Mesodermal cell (in vitro differentiated cells): ENCODE results near the gene PGP. TPM values are rescaled to one million over a fixed set of nuclear protein-coding genes. Genes with fewer than 3 reads are reported as not detected.
"Not testable (repeated sequence)": the region's sequence is repeated elsewhere in the genome, so short reads cannot be mapped to it uniquely, and the experiment has no call there.

Source experiments
- H3K27ac ChIP-seq: 2 replicates; pipeline ENCODE4 v1.7.0; 2013; ENCODE audit warnings: mild to moderate bottlenecking, low read depth, low read length, moderate library complexity; ENCODE audit not compliant: severe bottlenecking
- H3K36me3 ChIP-seq: 2 replicates; pipeline ENCODE4 v1.7.1; 2013; ENCODE audit warnings: mild to moderate bottlenecking, low read length, moderate library complexity; ENCODE audit not compliant: control insufficient read depth, insufficient read depth
- H3K4me1 ChIP-seq: one replicate; pipeline ENCODE4 v1.7.1; 2013; ENCODE audit warnings: mild to moderate bottlenecking, low read length; ENCODE audit not compliant: insufficient read depth, control insufficient read depth, poor library complexity, severe bottlenecking
- H3K4me3 ChIP-seq: 2 replicates; pipeline ENCODE4 v1.7.0; 2013; ENCODE audit warnings: low read length, control low read depth, mild to moderate bottlenecking; ENCODE audit not compliant: insufficient read depth, poor library complexity, severe bottlenecking; ENCODE audit errors: extremely low read depth
- H3K9me3 ChIP-seq: 2 replicates; pipeline ENCODE4 v1.7.1; 2013; ENCODE audit warnings: mild to moderate bottlenecking, low read length, moderate library complexity; ENCODE audit not compliant: control insufficient read depth
- WGBS, 2 experiments: methylation state at CpG; one replicate each; pipeline ENCODE4 v1.1.5; 2013; ENCODE audit warnings: missing lambda C conversion rate in 2 of 2; ENCODE audit not compliant: insufficient coverage in 2 of 2; 5-methylcytosine and 5-hydroxymethylcytosine counted together
- polyA plus RNA-seq, 2 experiments: library from polyadenylated mRNA; stranded (reverse); fragments of 50-300 nt; gene quantifications; one replicate each; pipeline ENCODE4 v1.2.3, GENCODE V29; 2013

PGP gene, protein sequence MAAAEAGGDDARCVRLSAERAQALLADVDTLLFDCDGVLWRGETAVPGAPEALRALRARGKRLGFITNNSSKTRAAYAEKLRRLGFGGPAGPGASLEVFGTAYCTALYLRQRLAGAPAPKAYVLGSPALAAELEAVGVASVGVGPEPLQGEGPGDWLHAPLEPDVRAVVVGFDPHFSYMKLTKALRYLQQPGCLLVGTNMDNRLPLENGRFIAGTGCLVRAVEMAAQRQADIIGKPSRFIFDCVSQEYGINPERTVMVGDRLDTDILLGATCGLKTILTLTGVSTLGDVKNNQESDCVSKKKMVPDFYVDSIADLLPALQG
- polyA plus RNA-seq (2013, experiment 1 of 2): 27.5 TPM
- 27.1 TPM for polyA plus RNA-seq (2013, experiment 2 of 2)

DNA sequence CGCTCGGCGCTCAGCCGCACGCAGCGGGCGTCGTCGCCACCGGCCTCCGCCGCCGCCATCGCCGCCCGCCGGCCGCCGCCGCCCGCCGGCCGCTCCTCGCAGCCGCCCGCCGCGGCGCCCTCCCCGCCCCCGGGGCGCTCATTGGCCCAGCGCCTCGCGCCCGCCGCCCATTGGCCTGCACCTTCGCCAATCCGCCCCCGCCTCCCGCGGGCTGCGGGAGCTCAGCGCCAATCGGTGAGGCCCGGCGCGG, at the start of gene PGP:
PGP (minus strand) TSS at position 122 of the 250 bp plus-strand sequence; CDS start at position 59, 63 bp downstream.
- Histone ChIP-seq H3K4me3 (peak within 1 kb of the TSS; percentile 78), H3K27ac (peak within 1 kb of the TSS; percentile 98), H3K36me3 (peaks cover 26% of the 10 kb centered on the region), H3K4me1 (peaks cover 13% of the 10 kb centered on the region), H3K9me3 (no peaks in the 10 kb centered on the region)
- WGBS, 2 experiments: 0% methylated on average over 14 to 32 of the region's 48 CpGs

DNA sequence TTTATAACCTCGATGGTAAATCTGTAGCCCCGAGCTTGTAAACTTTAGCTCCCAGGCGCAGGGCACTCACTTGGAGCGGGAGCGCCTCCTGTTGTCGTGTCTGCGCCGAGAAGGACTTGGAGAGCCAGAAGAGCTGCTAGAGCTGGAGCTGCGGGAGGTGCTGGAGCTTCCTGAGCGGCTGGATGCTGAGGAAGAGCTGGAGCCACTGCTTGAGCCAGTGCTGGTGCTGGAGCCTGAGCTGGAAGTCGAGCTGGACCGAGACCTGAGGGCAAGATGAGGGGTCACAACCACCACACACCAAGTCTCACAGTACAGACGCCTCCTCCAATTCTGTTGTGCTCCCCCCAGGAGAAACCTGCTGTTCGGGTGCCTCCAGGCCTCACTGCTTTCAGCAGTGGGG, 48.4 kb upstream of the PGP start:
- 99 to 100% methylated on average over 9 to 11 of the region's 14 CpGs for WGBS, 2 experiments

DNA sequence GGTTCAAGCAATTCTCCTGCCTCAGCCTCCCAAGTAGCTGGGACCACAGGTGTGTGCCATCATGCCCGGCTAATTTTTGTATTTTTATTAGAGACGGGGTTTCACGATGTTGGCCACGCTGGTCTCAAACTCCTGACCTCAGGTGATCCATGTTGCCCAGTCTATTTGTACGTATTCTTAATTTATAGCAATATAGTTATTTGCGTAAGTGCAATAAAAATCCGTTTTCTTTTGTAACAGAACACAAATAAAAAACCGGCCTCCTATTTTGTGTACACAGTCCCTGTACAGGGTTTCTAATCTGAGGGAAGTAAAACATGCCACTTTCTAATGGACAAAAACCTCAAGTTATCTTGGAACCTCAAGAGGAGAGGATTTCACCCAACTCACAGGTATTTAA, 45.6 kb upstream of the PGP start:
- Histone ChIP-seq H3K36me3 (peaks cover 98% of the 10 kb centered on the region), H3K27ac (no peak overlapping the region), H3K4me3 (no peak overlapping the region), H3K9me3 (no peaks in the 10 kb centered on the region), H3K4me1 (no peaks in the 10 kb centered on the region)
- 100% methylated on average over 4 of the region's 8 CpGs; no CpG with 5 or more reads in 1 of the 2 experiments for WGBS, 2 experiments

More for the DNA sequence above, 48.4 kb upstream of the PGP start:
- H3K9me3 ChIP-seq, H3K4me3 ChIP-seq, H3K27ac ChIP-seq, H3K4me1 ChIP-seq: not testable (repeated sequence)
- H3K36me3 ChIP-seq: peaks cover 76% of the 10 kb centered on the region

DNA sequence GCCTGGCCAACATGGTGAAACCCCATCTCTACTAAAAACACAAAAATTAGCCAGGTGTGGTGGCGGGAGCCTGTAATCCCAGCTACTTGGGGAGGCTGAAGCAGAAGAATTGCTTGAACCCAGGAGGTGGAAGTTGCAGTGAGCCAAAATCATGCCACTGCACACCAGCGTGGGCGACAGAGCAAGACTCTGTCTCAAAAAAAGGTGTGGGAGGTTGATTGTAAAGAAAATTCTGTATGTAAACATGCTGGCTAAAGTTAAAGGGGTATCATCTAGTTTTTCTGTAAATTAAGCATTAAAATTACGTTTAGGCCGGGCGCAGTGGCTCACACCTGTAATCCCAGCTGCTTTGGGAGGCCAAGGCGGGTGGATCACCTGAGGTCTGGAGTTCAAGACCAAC, 43.9 kb upstream of the PGP start:
- WGBS, 2 experiments: 96 to 99% methylated on average over 6 to 7 of the region's 7 CpGs
- H3K4me3 ChIP-seq: not testable (repeated sequence)

DNA sequence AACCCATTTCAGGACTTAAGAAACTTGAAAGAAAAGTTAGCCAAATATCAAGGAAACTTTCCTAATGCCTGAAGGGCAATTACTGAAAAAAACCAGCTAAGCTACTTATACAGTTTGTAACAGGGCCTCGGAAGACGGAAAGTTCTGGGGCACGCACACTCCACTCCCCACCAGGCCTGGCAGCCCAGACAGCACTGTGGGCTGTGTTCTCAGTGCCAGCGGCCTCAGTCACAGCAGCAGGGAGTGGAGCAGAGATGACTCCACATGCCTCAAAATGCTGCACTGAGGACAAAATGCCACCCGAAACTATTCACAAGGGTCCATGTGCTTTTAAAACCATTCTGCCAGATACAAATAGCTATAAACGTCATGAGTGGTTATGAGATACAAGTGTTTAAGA, 43.1 kb upstream of the PGP start:
- 98 to 100% methylated on average over 4 to 5 of the region's 6 CpGs for WGBS, 2 experiments
- Histone ChIP-seq H3K4me3 (no peak overlapping the region), H3K27ac (no peak overlapping the region), H3K4me1 (peaks cover 6% of the 10 kb centered on the region), H3K36me3 (peaks cover 96% of the 10 kb centered on the region), H3K9me3 (no peaks in the 10 kb centered on the region)

More for the DNA sequence above, 43.9 kb upstream of the PGP start:
- not testable (repeated sequence) for H3K9me3 ChIP-seq, H3K27ac ChIP-seq, H3K4me1 ChIP-seq
- peaks cover 96% of the 10 kb centered on the region for H3K36me3 ChIP-seq

DNA sequence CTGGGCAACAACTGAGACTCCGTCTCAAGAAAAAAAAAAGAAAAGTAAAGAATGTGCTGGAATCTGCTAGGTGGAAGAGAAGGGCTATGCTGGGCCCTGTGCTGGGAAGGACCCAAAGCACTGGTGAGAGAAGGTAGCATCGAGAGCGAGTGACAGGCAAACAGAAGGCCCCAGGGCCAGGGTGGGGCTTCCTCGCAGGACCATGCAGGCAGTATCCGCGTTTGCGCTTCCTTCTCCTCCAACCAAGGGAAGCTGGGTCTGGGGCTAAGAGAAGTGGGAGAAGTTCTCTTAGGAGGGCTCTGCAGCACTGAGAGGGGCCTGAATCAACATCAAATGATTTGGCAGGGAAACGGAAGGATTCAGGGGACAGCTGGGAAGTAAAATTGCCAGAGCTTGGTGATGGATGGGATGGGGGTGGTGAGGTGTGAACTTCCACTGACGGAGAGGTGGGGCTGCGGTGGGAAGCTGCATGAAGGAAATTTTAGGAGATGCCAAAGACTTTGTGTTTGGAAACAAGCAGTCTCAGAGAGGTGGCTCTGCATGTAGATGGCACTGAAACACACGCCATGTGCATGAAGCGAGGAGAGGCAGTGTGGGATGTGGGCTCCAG, 42.0 kb upstream of the PGP start:
- Histone ChIP-seq H3K36me3 (peaks cover 91% of the 10 kb centered on the region), H3K9me3 (no peaks in the 10 kb centered on the region), H3K27ac (no peak overlapping the region), H3K4me1 (peaks cover 13% of the 10 kb centered on the region), H3K4me3 (no peak overlapping the region)
- WGBS, 2 experiments: 94 to 96% methylated on average over 11 to 12 of the region's 12 CpGs

DNA sequence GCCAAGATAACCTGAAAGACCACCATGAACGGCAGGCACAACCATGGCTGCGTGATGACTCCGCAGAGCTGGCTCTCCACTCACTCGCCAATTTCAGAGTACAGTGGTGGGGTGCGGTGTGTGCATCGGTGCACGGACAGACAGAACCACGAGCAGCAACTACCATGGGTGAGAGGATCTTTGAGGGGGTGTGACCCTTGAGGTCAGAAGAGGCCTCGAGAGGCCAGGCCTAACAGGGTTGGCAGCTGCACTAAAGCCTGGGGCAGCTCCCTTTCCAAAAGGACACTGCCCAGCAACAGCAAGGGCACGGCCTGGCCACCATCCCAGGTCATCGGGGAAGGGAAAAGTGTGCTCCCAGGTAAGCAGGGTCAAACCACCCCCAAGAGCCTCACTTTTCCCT, 38.7 kb upstream of the PGP start:
- WGBS, 2 experiments: 98% methylated on average over 7 to 8 of the region's 11 CpGs
- Histone ChIP-seq H3K36me3 (peaks cover 67% of the 10 kb centered on the region), H3K4me3 (no peak overlapping the region), H3K4me1 (peaks cover 13% of the 10 kb centered on the region), H3K27ac (no peak overlapping the region), H3K9me3 (no peaks in the 10 kb centered on the region)

DNA sequence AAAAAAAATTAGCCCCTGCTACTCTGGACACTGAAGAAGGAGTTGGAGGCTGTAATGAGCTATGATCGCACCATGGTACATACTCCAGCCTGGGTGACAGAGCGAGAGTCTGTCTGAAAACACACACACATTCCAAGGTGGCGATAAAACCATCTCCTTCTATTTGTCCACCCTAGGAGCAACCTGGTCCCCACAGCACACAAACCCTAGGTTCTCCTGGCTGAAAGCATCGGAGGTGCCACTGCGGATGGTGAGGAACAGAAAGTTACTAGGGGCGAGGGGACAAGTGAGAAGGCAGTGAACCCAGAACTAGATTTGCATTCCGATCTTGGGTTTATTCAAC, 38.1 kb upstream of the PGP start:
- H3K36me3 ChIP-seq: peaks cover 62% of the 10 kb centered on the region
- H3K4me3 ChIP-seq: no peak overlapping the region
- H3K4me1 ChIP-seq: peaks cover 13% of the 10 kb centered on the region
- H3K27ac ChIP-seq: no peak overlapping the region
- no peaks in the 10 kb centered on the region for H3K9me3 ChIP-seq
- WGBS, 2 experiments: 92 to 100% methylated on average over 2 of the region's 7 CpGs

DNA sequence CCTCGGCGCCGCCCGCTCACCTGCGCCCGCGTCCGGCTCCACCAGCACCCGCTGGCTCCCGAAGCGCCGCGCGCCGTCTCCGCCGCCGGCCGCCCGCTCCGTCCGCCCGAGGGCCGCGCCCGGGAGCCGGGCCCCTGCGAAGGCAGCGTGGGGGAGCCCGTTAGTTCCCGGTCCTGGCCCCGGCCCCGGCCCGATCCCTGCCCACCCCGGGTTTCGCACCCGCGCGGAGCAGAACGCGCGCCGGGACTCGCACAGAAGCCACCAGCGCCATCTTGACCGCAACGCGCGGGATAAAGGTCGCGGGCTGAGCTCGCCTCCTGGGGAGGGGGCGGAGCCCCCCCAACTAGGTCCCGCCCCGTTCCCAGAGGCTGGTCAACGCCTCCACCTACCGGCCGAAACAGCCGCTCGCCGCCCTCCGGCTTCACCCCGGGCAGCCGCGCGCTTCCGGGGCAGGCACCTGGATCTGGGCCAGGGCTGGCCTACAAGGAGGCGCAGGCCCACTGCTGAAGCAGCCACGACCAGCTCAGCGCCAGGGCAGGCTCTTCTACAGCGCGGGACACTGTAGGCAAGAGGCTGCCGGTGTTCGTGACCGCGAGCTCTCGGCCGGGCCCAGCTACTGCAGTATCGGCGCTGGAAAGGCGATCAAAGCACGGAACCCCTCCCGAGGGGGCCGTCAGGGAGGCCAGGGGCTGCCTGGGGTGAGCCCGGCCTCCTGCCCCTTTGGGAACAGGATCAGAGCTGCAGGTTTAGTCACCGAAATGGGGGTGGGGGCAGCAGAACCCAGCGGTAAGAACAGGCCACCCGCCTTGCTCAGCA, 36.9 kb upstream of the PGP start, which contains the start of gene ECI1:
ECI1 (minus strand) TSS at position 292 of the 816 bp plus-strand sequence; CDS start at position 271, 21 bp downstream.
- Histone ChIP-seq H3K4me1 (peaks cover 13% of the 10 kb centered on the region), H3K27ac (peak within 1 kb of the TSS; percentile 89), H3K36me3 (peaks cover 54% of the 10 kb centered on the region), H3K9me3 (no peaks in the 10 kb centered on the region), H3K4me3 (peak within 1 kb of the TSS; percentile 46)
- 4 to 8% methylated on average over 36 to 67 of the region's 88 CpGs for WGBS, 2 experiments

DNA sequence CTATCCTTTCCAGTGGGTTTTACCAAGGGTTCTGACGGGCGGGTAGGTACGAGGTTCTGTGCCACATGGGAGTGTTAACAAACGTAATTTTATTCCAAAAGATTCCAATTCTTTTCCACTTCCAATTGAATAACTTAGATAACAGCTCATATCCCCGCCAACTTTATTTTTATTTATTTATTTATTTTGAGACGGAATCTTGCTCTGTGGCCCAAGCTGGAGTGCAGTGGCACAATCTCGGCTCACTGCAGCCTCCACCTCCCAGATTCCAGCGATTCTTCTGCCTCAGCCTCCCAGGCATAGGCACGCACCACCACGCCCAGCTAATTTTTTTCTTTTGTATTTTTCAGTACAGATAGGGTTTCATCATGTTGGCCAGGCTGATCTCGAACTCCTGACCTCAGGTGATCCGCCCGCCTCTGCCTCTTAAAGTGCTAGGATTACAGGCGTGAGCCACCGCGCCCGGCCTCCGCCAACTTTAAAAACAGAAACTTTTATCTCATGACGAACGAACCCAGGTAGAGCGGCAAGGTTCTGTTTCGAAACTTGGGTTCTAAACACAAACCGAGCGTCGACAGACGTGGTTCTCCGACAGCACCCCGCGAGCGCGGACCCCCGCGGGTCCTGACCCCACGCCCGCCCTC, 36.1 kb upstream of the PGP start:
- Histone ChIP-seq H3K36me3 (peaks cover 54% of the 10 kb centered on the region), H3K4me1 (peaks cover 13% of the 10 kb centered on the region), H3K27ac (peak overlapping the region; percentile 89), H3K4me3 (peak overlapping the region; percentile 46), H3K9me3 (no peaks in the 10 kb centered on the region)
- WGBS, 2 experiments: 6 to 11% methylated on average over 24 to 33 of the region's 35 CpGs
